ENCODE data around the gene CHRNA5. TPM values are rescaled to one million over a fixed set of nuclear protein-coding genes. Genes with fewer than 3 reads are reported as not detected.

The CHRNA5 gene
- 15.2 and 19.1 TPM in 2 replicates for total RNA-seq

DNA sequence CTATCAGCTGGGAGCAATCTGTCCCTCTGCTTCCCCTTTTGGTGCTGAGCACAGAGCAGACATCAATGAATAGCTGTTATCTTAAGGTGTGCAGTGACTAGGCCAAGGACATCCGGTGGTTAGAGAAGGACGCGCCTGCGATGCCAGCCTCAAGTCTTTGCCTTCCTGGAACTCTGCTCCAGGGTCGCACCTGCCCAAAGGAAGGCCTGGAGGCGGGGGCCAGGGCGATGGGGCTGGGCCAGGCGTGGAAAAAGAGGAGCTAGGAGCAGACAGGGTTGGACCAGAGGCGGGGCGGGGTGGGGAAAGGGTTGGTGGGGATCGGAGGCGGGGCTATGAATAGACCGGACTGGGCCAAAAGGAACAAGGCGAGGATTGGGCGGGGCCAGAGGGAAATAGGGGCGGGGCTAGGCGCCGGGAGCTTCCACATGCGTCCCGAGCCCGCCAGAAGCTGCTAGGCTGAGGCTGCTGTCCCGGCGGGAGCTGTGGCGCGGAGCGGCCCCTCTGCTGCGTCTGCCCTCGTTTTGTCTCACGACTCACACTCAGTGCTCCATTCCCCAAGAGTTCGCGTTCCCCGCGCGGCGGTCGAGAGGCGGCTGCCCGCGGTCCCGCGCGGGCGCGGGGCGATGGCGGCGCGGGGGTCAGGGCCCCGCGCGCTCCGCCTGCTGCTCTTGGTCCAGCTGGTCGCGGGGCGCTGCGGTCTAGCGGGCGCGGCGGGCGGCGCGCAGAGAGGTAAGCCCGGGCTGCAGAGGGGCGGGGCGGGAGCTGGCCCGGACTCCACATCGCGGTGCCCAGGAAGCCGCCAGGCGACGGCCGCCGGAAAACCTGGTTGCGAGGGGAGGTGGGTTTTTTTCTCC lies at the start of gene CHRNA5:
Gene CHRNA5 (plus strand): TSS at position 424 of the 854 bp plus-strand sequence. CDS start 200 bp downstream, at position 624.

DNA sequence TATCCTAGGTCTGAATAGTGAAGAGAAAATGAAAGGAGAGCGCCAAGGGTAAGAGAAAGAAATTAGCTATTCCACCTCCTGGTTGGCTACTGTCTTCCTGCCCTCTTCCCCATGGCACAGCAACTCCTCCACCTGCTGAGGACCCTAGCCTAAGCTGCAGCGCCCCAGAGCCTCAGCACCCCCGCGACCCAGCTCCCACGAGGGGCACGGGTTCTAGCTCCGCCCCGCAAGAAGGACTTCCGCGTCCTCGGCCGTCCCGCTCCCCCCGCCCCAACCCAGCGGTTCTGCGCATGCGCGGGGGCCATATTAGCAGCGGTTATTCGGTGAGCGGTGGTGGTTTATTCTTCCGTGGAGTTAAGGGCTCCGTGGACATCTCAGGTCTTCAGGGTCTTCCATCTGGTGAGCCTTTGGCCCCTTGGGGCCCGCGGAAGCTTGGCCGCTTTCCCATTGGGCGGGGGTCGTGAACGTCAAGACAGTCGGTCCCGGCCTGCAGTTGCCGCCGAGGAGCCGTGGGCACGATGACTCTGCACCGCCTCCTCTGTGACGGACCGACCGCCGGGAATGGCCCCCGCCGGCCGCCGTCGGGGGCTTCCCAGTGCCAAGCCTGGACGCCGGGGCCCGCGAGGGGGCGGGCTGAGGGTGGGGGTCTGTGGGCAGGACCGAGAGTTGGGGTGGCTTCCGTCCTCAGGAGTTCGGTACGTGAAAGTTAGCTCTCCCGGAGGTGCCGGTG lies 25.0 kb upstream of the CHRNA5 start, which contains the start of gene PSMA4:
Gene PSMA4 (plus strand): TSS at position 304 of the 730 bp plus-strand sequence. CDS start 1,484 bp downstream, outside the sequence.

DNA sequence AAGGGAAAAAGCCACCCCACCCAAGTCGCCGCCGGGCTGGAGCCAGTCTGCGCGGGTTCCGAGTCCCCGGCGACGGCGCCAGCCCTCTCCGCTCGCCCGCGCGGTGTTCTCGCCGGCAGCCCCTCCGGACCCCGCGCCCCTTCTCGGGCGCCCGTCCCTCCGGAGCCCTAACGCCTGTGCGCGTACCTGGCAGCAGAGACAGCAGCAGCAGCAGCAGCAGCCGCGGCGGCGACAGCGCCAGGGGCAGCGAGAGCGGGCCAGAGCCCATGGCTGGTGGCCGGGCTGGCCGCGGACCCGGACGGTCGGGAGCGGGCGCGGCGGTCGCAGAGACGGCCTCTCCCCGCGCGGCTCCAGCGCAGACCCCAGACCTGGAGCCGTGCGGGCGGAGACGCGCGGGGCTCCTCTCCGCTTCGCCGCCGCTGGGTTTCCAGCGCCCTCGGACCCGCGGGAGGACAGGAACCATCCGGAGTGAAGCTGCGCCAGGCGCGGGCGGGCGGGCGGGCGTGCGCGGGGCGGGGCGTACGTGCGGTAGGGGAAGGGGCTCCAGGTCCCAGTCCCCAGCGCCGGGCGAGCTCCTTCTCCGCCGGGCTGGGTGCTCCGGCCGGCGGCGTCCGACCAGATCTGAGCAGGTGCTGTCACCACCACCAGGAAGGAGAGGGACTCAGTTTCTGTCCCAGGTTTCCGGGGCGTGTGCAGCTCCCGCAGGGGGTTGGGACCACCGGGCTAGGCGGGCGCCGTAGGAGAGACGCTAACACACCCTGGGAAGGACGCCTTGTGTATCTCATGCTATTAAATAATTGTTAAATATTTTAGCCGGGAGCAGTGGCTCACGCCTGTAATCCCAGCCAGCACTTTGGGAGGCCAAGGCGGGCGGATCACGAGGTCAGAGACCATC lies 55.5 kb downstream of the CHRNA5 start, which contains the start of gene CHRNA3:
Gene CHRNA3 (minus strand): TSS at position 470 of the 895 bp plus-strand sequence. CDS start 202 bp downstream, at position 268.

DNA sequence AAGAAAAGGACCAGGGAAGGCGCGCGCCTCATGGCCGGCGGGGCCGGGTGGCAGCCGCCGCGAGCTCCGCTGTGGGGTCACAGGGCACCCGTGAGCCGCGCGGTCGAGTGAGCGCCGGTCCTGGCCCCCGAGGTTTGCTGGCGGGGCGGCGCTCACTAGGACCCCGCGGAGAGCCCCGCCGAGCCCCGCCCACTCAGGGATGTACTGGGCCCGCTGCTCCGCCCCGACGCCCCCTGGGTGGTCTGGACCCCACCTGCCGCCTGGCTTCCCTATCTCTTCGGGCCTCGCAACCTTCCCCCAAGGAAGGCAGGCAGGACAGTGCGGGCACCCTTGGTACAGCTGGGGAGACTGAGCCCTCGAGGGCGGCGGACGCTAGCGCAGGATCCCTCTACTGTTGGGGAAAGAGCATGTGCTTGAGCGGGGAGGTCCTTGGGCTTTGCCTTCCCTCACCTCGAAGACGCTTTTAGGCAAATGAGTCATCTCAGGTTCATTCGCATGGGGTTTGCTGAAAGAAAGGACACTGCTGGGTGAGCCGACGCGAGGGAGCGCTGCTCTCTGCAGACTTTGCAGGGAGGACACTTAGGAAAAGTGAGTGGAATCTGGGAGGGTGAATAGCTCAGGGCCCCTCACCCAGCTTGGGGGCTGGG lies 75.9 kb downstream of the CHRNA5 start, which contains the start of gene CHRNB4:
Gene CHRNB4 (minus strand): TSS at position 109 of the 647 bp plus-strand sequence. CDS start 77 bp downstream, at position 32.

Small RNA genes within 50 kb of the gene (small RNA-seq; reads per million reads assigned to genes)
- not detected for gene AC067863.2

Other genes starting within 250 kb of the CHRNA5 start
- gene CRABP1, start 225.2 kb upstream of the CHRNA5 start, total RNA-seq = not detected in 2 replicates
- gene IREB2, start 127.3 kb upstream of the CHRNA5 start, total RNA-seq = 55.1 and 62.2 TPM in 2 replicates
- gene HYKK, start 57.9 kb upstream of the CHRNA5 start, total RNA-seq = 2.1 and 3.4 TPM in 2 replicates
- 449 and 528 TPM in 2 replicates for gene PSMA4, start 25.1 kb upstream of the CHRNA5 start, total RNA-seq
- not detected in 2 replicates for gene CHRNA3, start 55.5 kb downstream of the CHRNA5 start, total RNA-seq
- not detected in 2 replicates for gene CHRNB4, start 75.7 kb downstream of the CHRNA5 start, total RNA-seq
- 7.2 and 18.9 TPM in 2 replicates for gene ADAMTS7, start 245.9 kb downstream of the CHRNA5 start, total RNA-seq

Measured in thoracic aorta endothelial cell (primary cell).